HG02610 (cell line): ENCODE measurements around the gene EFNA3.

Experiments
- ATAC-seq: cut with Tn5 transposase; IDR thresholded peaks from one replicate; pipeline ENCODE4 v1.9.1; 2021; ENCODE audit warnings: mild to moderate bottlenecking, moderate library complexity; ENCODE audit not compliant: unreplicated experiment

Gene EFNA3

DNA sequence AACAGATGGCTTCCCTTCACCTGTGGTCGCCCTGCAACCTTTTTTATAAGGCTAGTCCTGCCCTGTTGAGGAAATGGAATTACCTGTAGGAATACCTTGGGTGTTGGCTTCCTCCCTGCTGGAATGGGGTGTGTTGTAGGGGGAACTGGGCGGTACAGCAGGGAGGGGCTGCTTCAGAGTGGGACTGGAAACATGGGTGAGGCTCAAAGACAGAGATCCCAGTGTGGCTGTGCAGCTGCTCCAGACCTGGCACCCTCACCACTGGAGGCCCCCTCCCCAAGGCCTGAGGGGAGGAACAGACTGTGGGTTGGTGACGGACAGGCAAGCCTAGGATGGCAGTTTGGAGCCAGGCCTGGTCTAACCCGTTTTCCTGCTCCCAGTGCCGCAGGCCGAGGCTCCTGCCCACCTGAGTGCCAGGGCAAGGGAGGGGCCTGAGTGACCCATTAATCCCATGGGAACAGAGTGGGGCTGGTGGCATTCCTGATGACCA, 4.5 kb downstream of the EFNA3 start:
- no peak for ATAC-seq

- ATAC-seq: peak; percentile 1
Observed at GRCh38 chr1:155083865-155084721, 5.5 kb downstream of the EFNA3 start.

DNA sequence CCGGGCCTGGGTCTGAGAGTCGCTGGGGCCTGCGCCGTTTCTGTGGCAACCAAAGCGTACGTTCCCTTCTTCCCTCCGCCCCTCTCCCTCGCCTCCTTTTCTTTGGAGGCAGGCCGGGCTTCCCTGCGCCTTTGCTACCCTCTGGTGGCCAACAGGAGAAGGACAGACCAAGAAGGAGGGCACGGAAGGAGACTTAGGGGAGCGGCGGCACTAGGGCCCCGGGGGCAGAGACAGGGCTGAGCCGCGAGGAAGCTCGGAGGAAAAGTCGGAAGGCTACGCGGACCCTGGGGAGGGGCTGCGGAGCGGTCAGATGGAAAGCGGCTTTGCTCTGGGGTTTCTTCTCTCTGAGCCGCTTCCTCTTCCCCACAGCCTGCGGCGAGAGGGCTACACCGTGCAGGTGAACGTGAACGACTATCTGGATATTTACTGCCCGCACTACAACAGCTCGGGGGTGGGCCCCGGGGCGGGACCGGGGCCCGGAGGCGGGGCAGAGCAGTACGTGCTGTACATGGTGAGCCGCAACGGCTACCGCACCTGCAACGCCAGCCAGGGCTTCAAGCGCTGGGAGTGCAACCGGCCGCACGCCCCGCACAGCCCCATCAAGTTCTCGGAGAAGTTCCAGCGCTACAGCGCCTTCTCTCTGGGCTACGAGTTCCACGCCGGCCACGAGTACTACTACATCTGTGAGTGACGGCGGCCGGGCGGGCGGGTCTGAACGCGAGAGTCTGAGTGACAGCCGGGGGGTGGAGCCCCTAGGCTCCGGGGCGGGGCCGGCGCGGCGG, 6.3 kb downstream of the EFNA3 start:
- peak; percentile 80 for ATAC-seq

DNA sequence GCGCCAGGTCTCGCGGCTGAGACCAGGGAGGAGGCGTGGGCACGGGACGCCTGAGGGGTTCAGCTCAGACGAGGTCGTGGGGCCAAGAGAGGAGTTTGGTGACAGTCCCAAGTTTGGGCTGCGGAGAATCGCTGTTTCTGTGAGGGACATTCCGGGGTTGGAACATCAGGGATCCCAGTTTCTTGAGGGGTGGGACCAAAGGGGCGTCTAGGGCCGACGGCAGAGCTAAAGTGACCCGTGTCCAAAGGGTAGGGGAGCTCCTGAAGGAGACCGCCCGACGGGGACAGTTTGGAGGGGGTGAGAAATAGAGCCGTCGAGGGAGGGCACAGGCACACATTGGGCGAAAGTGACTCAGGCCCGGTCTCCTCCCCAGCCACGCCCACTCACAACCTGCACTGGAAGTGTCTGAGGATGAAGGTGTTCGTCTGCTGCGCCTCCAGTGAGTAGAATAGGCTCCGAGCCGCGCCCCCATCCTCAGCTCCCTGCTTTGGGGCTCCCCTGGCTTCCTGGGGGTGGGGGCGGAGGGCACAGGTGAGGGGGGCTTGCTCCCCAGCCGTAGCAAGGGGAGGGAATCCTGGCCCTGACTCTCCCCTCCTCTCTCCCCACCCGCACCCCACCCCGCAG, 7.0 kb downstream of the EFNA3 start:
- no peak for ATAC-seq

DNA sequence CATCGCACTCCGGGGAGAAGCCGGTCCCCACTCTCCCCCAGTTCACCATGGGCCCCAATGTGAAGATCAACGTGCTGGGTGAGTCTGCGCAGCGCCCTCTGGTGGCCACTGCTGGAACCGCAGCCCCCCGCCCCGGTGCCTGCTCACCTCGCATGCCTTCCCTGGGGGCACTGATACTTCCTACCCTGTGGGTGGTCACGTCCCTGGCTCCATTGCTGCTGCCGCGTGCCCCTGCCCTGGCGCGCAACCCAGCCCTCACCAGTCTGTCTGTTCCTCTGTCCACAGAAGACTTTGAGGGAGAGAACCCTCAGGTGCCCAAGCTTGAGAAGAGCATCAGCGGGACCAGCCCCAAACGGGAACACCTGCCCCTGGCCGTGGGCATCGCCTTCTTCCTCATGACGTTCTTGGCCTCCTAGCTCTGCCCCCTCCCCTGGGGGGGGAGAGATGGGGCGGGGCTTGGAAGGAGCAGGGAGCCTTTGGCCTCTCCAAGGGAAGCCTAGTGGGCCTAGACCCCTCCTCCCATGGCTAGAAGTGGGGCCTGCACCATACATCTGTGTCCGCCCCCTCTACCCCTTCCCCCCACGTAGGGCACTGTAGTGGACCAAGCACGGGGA, 7.6 kb downstream of the EFNA3 start:
- no peak for ATAC-seq

DNA sequence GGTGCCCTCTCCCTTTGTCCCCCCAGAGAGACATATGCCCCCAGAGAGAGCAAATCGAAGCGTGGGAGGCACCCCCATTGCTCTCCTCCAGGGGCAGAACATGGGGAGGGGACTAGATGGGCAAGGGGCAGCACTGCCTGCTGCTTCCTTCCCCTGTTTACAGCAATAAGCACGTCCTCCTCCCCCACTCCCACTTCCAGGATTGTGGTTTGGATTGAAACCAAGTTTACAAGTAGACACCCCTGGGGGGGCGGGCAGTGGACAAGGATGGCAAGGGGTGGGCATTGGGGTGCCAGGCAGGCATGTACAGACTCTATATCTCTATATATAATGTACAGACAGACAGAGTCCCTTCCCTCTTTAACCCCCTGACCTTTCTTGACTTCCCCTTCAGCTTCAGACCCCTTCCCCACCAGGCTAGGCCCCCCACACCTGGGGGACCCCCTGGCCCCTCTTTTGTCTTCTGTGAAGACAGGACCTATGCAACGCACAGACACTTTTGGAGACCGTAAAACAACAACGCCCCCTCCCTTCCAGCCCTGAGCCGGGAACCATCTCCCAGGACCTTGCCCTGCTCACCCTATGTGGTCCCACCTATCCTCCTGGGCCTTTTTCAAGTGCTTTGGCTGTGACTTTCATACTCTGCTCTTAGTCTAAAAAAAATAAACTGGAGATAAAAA, 8.4 kb downstream of the EFNA3 start:
- ATAC-seq: no peak

GRCh38 chr1:155091071-155092051, 12.7 kb downstream of the EFNA3 start:
- no peak for ATAC-seq

- no peak for ATAC-seq
Observed at GRCh38 chr1:155092131-155092530, 13.5 kb downstream of the EFNA3 start.

- no peak for ATAC-seq
Observed at GRCh38 chr1:155092641-155093040, 14.0 kb downstream of the EFNA3 start.

GRCh38 chr1:155093911-155094621, 15.4 kb downstream of the EFNA3 start:
- ATAC-seq: no peak

DNA sequence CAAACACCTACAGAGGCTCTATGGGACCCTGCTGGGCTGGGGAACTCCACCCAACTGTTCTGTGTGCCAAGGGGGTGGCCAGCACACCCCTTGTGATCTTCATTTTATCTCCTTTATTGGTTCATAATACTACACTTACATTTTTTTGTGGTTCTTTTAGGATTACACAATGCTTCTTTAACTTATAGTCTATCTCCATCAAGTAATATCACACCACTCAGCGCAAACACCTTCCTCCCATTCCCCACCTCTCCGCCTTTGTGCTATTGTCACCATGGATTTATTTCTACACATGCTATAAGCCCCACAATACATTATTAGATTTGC, 15.9 kb downstream of the EFNA3 start:
- no peak for ATAC-seq

DNA sequence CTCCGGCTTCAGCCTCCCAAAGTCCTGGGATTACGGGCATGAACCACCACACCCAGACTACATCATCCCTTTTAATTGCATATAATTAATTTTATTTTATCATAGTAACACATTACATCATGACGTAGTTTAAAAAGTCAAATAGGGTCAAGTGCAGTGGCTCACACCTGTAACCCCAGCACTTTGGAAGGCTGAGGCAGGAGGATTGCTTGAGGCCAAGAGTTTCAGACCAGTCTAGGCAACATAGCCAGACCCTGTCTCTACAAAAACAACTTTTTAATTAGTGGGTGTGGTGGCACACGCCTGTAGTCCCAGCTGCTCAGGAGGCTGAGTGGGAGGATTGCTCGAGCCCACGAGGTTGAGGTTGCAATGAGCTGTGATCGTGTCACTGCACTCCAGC, 20.7 kb downstream of the EFNA3 start:
- no peak for ATAC-seq

GRCh38 chr1:155103325-155103724, 24.7 kb downstream of the EFNA3 start:
- ATAC-seq: no peak

DNA sequence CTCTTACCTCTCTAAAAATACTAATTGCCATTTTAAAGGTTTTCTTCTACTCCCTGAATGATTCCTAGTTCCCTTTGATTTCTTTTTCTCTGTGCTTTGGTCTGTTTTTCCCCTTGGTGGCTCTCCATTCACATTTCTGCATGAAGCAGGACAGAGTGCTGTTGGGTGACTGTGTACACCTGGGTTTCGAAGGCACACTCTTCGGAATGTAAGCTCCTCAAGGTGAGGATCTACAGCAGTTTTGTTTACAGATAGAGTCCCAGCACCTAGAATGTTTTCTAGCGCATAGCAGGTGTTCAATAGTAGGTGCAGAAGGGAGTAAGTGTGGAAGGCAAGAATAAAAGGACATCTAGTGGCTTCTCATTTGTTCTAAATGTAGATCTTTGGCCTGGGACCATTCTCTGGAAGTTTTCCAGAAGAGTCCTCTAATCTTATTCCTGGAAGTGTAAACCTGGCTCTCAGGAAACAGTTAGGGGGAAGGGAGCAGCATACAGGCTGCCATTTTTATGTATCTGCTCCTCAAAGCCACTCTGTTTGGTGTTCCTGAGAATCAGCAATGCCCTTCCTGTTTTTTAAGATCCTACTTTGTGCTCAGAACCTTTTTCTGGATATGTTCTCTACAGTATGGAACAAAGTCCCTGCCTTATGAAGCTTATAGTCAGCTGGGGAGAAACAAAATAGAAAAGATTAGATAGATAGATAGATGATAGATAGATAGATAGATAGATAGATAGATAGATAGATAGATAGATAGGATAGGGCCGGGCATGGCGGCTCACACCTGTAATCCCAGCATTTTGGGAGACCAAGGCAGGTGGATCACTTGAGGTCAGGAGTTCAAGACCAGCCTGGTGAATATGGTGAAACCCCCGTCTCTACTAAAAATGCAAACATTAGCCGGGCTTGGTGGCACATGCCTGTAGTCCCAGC, 26.2 kb downstream of the EFNA3 start:
- no peak for ATAC-seq

DNA sequence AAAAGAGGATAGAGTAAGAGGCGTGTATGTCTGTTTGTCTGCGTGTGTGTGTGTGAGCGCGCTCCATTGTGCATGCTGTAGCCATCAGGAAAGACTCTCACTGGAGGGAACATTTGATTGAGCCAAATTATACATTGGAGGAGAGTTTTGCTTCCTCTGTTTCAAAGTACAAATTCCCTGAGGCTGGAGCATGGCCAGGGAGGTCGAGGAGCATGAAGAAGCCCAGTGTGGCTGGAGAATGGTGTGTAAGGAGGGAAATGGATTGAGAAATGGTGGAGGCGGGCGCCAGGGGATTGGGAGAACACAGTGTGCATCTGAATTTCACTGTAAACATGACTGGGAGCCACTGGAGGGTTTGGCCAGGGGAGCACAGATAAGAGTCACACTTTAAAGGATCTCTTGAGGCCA, 27.0 kb downstream of the EFNA3 start:
- no peak for ATAC-seq

- no peak for ATAC-seq
Observed at GRCh38 chr1:155106862-155107261, 28.2 kb downstream of the EFNA3 start.

DNA sequence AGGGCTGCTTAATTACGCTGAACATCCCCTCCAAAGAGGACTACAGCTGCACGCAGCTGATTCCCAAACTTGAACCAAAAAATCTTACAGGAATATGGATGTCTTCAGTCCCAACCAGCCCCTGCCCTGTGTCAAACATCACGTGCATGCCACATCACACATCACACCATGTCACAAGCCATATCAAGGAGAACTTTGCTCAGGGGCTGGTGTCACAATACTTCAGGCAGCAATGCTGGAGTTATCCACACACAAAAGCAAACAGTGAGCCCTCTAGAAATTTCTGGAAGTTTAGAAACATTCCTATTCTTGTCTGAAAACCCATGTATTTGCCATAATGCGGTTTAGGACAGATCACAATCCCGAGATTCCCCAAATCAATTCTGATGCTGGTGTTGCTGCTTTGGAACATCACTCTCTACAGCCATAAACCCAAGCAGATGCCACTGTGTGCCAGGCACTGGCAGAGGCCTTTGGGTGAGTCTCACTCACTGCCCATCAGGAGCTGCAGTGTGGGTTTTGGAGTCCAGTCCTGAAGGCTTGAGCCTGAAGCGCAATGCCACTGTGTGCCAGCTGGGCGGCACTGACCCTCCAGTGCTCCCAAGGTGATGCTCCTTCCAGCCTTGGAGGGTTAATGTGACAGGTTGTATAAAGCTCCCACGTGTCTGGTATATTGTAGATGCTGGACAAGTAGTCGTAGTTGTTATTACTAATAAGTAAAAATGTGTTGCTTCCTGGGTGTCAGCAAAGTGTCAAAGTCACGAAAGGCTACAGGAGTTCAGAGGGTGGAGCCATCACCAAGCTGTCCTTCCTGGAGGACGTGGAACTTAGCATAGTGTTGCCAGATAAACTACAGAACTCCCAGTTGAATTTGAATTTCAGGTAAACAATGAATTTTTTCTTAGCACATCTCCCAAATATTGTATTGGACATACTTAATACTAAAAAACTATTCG, 28.9 kb downstream of the EFNA3 start:
- ATAC-seq: no peak
